Measurements from ENCODE around the gene PTPRH.

The PTPRH gene

GRCh38 chr19:55147545-55148251, 61.6 kb downstream of the PTPRH start:
- in situ Hi-C loops (cut with MboI; ENCODE audit: low pct_unique_long_range_greater_than_20kb, low sequenced_read_pairs, unreplicated experiment), result no loop called here
- no peak for DNase-seq (ENCODE audit: low spot score)
- no peak for TF ChIP-seq CTCF (IDR thresholded peaks at IDR 0.05; ENCODE audit: extremely low read depth, insufficient read depth, missing control alignments)

GRCh38 chr19:55146705-55147273, 62.5 kb downstream of the PTPRH start:
- in situ Hi-C loops (cut with MboI; ENCODE audit: low pct_unique_long_range_greater_than_20kb, low sequenced_read_pairs, unreplicated experiment), result no loop called here
- DNase-seq (ENCODE audit: low spot score), result no peak
- no peak for TF ChIP-seq CTCF (IDR thresholded peaks at IDR 0.05; ENCODE audit: extremely low read depth, insufficient read depth, missing control alignments)

GRCh38 chr19:55146078-55146704, 63.1 kb downstream of the PTPRH start:
- peak; percentile 76 for DNase-seq (ENCODE audit: low spot score)
- in situ Hi-C loops (cut with MboI; ENCODE audit: low pct_unique_long_range_greater_than_20kb, low sequenced_read_pairs, unreplicated experiment), result no loop called here
- peak; percentile 61 for TF ChIP-seq CTCF (IDR thresholded peaks at IDR 0.05; ENCODE audit: extremely low read depth, insufficient read depth, missing control alignments)

GRCh38 chr19:55145232-55145631, 64.1 kb downstream of the PTPRH start:
- in situ Hi-C loops (cut with MboI; ENCODE audit: low pct_unique_long_range_greater_than_20kb, low sequenced_read_pairs, unreplicated experiment), result no loop called here
- TF ChIP-seq CTCF (IDR thresholded peaks at IDR 0.05; ENCODE audit: extremely low read depth, insufficient read depth, missing control alignments), result no peak
- no peak for DNase-seq (ENCODE audit: low spot score)

- no peak for TF ChIP-seq CTCF (IDR thresholded peaks at IDR 0.05; ENCODE audit: extremely low read depth, insufficient read depth, missing control alignments)
- DNase-seq (ENCODE audit: low spot score), result no peak
- in situ Hi-C loops (cut with MboI; ENCODE audit: low pct_unique_long_range_greater_than_20kb, low sequenced_read_pairs, unreplicated experiment), result no loop called here
Observed at GRCh38 chr19:55141696-55142095, 67.6 kb downstream of the PTPRH start.

- in situ Hi-C loops (cut with MboI; ENCODE audit: low pct_unique_long_range_greater_than_20kb, low sequenced_read_pairs, unreplicated experiment), result no loop called here
- DNase-seq (ENCODE audit: low spot score), result no peak
- TF ChIP-seq CTCF (IDR thresholded peaks at IDR 0.05; ENCODE audit: extremely low read depth, insufficient read depth, missing control alignments), result no peak
Observed at GRCh38 chr19:55137915-55138314, 71.4 kb downstream of the PTPRH start.

Data from GM13977 (cell line).